H1 (cell line): Measurements from ENCODE around the gene MSMP. TPM values are rescaled to one million over a fixed set of nuclear protein-coding genes. Genes with fewer than 3 reads are reported as not detected.

Experiments used
- CTCF ChIA-PET: fragments of 300-600 bp; sonication (Branson Sonifier 250); formaldehyde crosslinking; loops from one replicate; lab custom pipeline; 2021; ENCODE audit not compliant: partially characterized antibody; lab: Charles Lee
- POLR2A ChIA-PET: fragments of 300-600 bp; sonication (Branson Sonifier 250); formaldehyde crosslinking; loops from one replicate; lab custom pipeline; 2021; ENCODE audit warnings: inconsistent platforms; ENCODE audit not compliant: partially characterized antibody; lab: Charles Lee
- DNase-seq, 2 experiments: peaks; one replicate each; pipeline versions ENCODE4 v3.0.0 to v3.0.0-alpha.2; 2010 to 2022; ENCODE audit warnings: low spot score in 2 of 2, low read depth in 1 of 2, mixed read lengths in 1 of 2
- FAIRE-seq: peaks from 2 replicates; lab custom pipeline; 2011; peaks lifted over from hg19 to GRCh38; lab: Jason Lieb, UNC
- H2AFZ ChIP-seq: 2 replicates; pipeline ENCODE4 v1.8.1; 2012; ENCODE audit warnings: low read length, inconsistent platforms
- H2AK5ac ChIP-seq: 2 replicates; pipeline ENCODE4 v1.6.1; 2013; ENCODE audit warnings: low read depth, low read length
- H2BK120ac ChIP-seq: replicated peaks from 2 replicates; pipeline ENCODE3; 2013; ENCODE audit warnings: low read depth, low read length, inconsistent platforms
- H2BK12ac ChIP-seq: 2 replicates; pipeline ENCODE4 v1.6.1; 2013; ENCODE audit warnings: low read depth, low read length
- H2BK15ac ChIP-seq: 2 replicates; pipeline ENCODE4 v1.6.1; 2013; ENCODE audit warnings: low read length
- H2BK20ac ChIP-seq: 2 replicates; pipeline ENCODE4 v1.6.1; 2013; ENCODE audit warnings: low read length
- H2BK5ac ChIP-seq: 2 replicates; pipeline ENCODE4 v1.6.1; 2013; ENCODE audit warnings: low read depth, low read length
- H3K14ac ChIP-seq: 2 replicates; pipeline ENCODE4 v1.6.1; 2013; ENCODE audit warnings: inconsistent platforms; ENCODE audit not compliant: insufficient read length
- H3K18ac ChIP-seq: 2 replicates; pipeline ENCODE4 v1.6.1; 2013; ENCODE audit warnings: low read length; ENCODE audit errors: extremely low read depth
- H3K23ac ChIP-seq: 2 replicates; pipeline ENCODE4 v1.6.1; 2013; ENCODE audit warnings: inconsistent platforms; ENCODE audit not compliant: insufficient read length
- H3K23me2 ChIP-seq: 2 replicates; pipeline ENCODE4 v1.6.1; 2013; ENCODE audit warnings: low read depth, low read length
- H3K27ac ChIP-seq: 2 replicates; pipeline ENCODE4 v1.6.1; 2011; ENCODE audit warnings: low read depth, low read length, inconsistent platforms
- H3K27me3 ChIP-seq, 4 experiments: replicated peaks in 1 of 4; 1 replicate in 1 of 4; 2 replicates in 3 of 4; pipeline versions ENCODE4 v1.6.1 to v1.8.1; 2011 to 2013; ENCODE audit warnings: low read length in 3 of 4, mild to moderate bottlenecking in 3 of 4, inconsistent platforms in 2 of 4, mixed read lengths in 2 of 4, moderate library complexity in 1 of 4; ENCODE audit not compliant: control insufficient read depth in 3 of 4, insufficient read depth in 3 of 4; ENCODE audit errors: extremely low read depth in 1 of 4
- H3K36me3 ChIP-seq, 4 experiments: 2 replicates each; pipeline versions ENCODE4 v1.6.1 to v1.8.1; 2011 to 2013; ENCODE audit warnings: mild to moderate bottlenecking in 4 of 4, low read length in 3 of 4, moderate library complexity in 2 of 4, control low read depth in 1 of 4, inconsistent platforms in 1 of 4; ENCODE audit not compliant: insufficient read depth in 4 of 4, control insufficient read depth in 2 of 4
- H3K4ac ChIP-seq: replicated peaks from 2 replicates; pipeline ENCODE3; 2013; ENCODE audit warnings: low read length, low read depth, mixed read lengths, inconsistent platforms; ENCODE audit not compliant: insufficient read length
- H3K4me1 ChIP-seq, 4 experiments: replicated peaks in 1 of 4; 1 replicate in 1 of 4; 2 replicates in 3 of 4; pipeline versions ENCODE4 v1.6.1 to v1.8.1; 2011 to 2013; ENCODE audit warnings: low read length in 3 of 4, inconsistent platforms in 2 of 4, mixed read lengths in 1 of 4; ENCODE audit not compliant: insufficient read depth in 4 of 4, control insufficient read depth in 3 of 4
- H3K4me2 ChIP-seq, 2 experiments: 2 replicates each; pipeline versions ENCODE4 v1.6.1 to v1.8.1; 2011 to 2013; ENCODE audit warnings: low read depth in 2 of 2, low read length in 2 of 2, control low read depth in 1 of 2, inconsistent platforms in 1 of 2, mild to moderate bottlenecking in 1 of 2; ENCODE audit not compliant: insufficient read depth in 1 of 2
- H3K4me3 ChIP-seq, 4 experiments: fragments of 200-600, 300-600 bp in 1 of 4; sonication (generic), shearing (Covaris generic), sonication (Bioruptor Twin) in 1 of 4; 2 replicates each; pipeline versions ENCODE4 v1.5.1 to v1.8.1; 2011 to 2016; ENCODE audit warnings: low read length in 4 of 4, low read depth in 3 of 4, control low read depth in 2 of 4, inconsistent platforms in 2 of 4, mild to moderate bottlenecking in 2 of 4, mixed read lengths in 1 of 4, moderate library complexity in 1 of 4; ENCODE audit not compliant: insufficient read depth in 2 of 4; ENCODE audit errors: extremely low read depth in 1 of 4
- H3K56ac ChIP-seq: replicated peaks from 2 replicates; pipeline ENCODE3; 2013; ENCODE audit warnings: low read depth, mild to moderate bottlenecking, mixed read lengths, low read length, inconsistent platforms; ENCODE audit not compliant: insufficient read length
- H3K79me1 ChIP-seq: 2 replicates; pipeline ENCODE4 v1.6.1; 2013; ENCODE audit warnings: low read depth, low read length, control low read depth
- H3K79me2 ChIP-seq, 2 experiments: 2 replicates each; pipeline versions ENCODE4 v1.6.1 to v1.8.1; 2012 to 2013; ENCODE audit warnings: low read length in 2 of 2, mild to moderate bottlenecking in 2 of 2, inconsistent platforms in 1 of 2; ENCODE audit not compliant: insufficient read depth in 2 of 2, control insufficient read depth in 1 of 2
- H3K9ac ChIP-seq, 4 experiments: replicated peaks in 1 of 4; 1 replicate in 1 of 4; 2 replicates in 3 of 4; pipeline versions ENCODE4 v1.6.1 to v1.8.1; 2011 to 2013; ENCODE audit warnings: low read depth in 3 of 4, low read length in 3 of 4, control low read depth in 2 of 4, mild to moderate bottlenecking in 2 of 4, moderate library complexity in 2 of 4, inconsistent platforms in 1 of 4; ENCODE audit errors: extremely low read depth in 1 of 4
- H3K9me3 ChIP-seq, 2 experiments: 2 replicates each; pipeline versions ENCODE4 v1.6.1 to v1.8.1; 2012 to 2013; ENCODE audit warnings: mild to moderate bottlenecking in 2 of 2, moderate library complexity in 2 of 2, control low read depth in 1 of 2, inconsistent platforms in 1 of 2, low read depth in 1 of 2, low read length in 1 of 2, mixed read lengths in 1 of 2; ENCODE audit not compliant: insufficient read depth in 2 of 2
- H4K20me1 ChIP-seq, 2 experiments: replicated peaks in 1 of 2; 2 replicates each; pipeline versions ENCODE3 to v1.8.1; 2011 to 2013; ENCODE audit warnings: inconsistent platforms in 2 of 2, low read length in 2 of 2, mild to moderate bottlenecking in 1 of 2; ENCODE audit not compliant: insufficient read depth in 2 of 2, control insufficient read depth in 1 of 2
- H4K5ac ChIP-seq: 2 replicates; pipeline ENCODE4 v1.6.1; 2013; ENCODE audit warnings: low read length, low read depth, mixed read lengths, inconsistent platforms; ENCODE audit not compliant: insufficient read length
- H4K8ac ChIP-seq: 2 replicates; pipeline ENCODE4 v1.8.0; 2013; ENCODE audit warnings: mild to moderate bottlenecking, moderate library complexity, low read length, inconsistent platforms; ENCODE audit not compliant: insufficient read depth; ENCODE audit errors: extremely low read depth
- H4K91ac ChIP-seq: replicated peaks from 2 replicates; pipeline ENCODE3; 2013; ENCODE audit warnings: low read length, mixed read lengths, inconsistent platforms; ENCODE audit not compliant: insufficient read length
- BRCA1 ChIP-seq: IDR thresholded peaks from 2 replicates; pipeline ENCODE4 v1.6.1; 2012; ENCODE audit warnings: low read depth, low read length, improper control_type of control experiment
- CREB1 ChIP-seq: IDR thresholded peaks from 2 replicates; pipeline ENCODE4 v1.6.1; 2012; ENCODE audit warnings: inconsistent platforms
- E2F6 ChIP-seq: IDR thresholded peaks from 2 replicates; pipeline ENCODE4 v1.6.1; 2012; ENCODE audit warnings: inconsistent platforms
- EZH2 ChIP-seq: fragments of 200-600 bp; sonication (generic); IDR thresholded peaks from 2 replicates; pipeline ENCODE4 v1.7.1; 2012; ENCODE audit warnings: low read depth, mild to moderate bottlenecking, moderate library complexity, low read length, inconsistent platforms; ENCODE audit not compliant: severe bottlenecking
- PHF8 ChIP-seq: fragments of 200-600 bp; sonication (generic); conservative IDR thresholded peaks from 2 replicates; pipeline ENCODE4 v1.7.1; 2012; ENCODE audit warnings: low read depth, mild to moderate bottlenecking, inconsistent platforms, low read length, moderate library complexity
- SUZ12 ChIP-seq: fragments of 200-600 bp; sonication (generic); IDR thresholded peaks from 2 replicates; pipeline ENCODE4 v1.6.1; 2012; ENCODE audit warnings: mild to moderate bottlenecking, inconsistent platforms, low read length, moderate library complexity, mixed read lengths
- USF2 ChIP-seq: IDR thresholded peaks from 2 replicates; pipeline ENCODE4 v1.6.1; 2011; ENCODE audit warnings: low read length, improper control_type of control experiment
- WGBS, 2 experiments: shearing (Covaris generic) in 1 of 2; methylation state at CpG; one replicate each; pipeline versions ENCODE4 v1.1.6 to v1.1.7; 2013 to 2015; ENCODE audit warnings: low lambda C conversion rate in 2 of 2, mixed read lengths in 2 of 2, inconsistent platforms in 1 of 2, low coverage in 1 of 2, missing lambda C conversion rate in 1 of 2; ENCODE audit not compliant: insufficient replicate concordance in 2 of 2, insufficient coverage in 1 of 2, insufficient read length in 1 of 2; ENCODE audit errors: extremely low coverage in 1 of 2, missing lambda C conversion rate in 1 of 2; 5-methylcytosine and 5-hydroxymethylcytosine counted together
- polyA plus RNA-seq, 7 experiments: library from polyadenylated mRNA; depleted of rRNA in 3 of 7; stranded (reverse) in 5 of 7; unstranded in 2 of 7; fragments of >200 nt in 5 of 7; fragments of 200-250 nt in 2 of 7; gene quantifications; 1 replicate in 5 of 7; 2 replicates in 1 of 7; 4 replicates in 1 of 7; pipeline versions ENCODE4 v1.2.1 to v1.2.3, GENCODE V29; 2011 to 2013; ENCODE audit warnings: missing spikeins in 2 of 7, mixed read lengths in 2 of 7
- total RNA-seq: library from RNA; stranded (reverse); fragmentation: NEBNext Ultra II Directional; extraction: Animal tissue kit (Norgen Biotek cat#: 25700); gene quantifications from 2 replicates; pipeline ENCODE4 v1.2.1, GENCODE V29; 2021

The MSMP gene
- total and polyA plus RNA-seq, 2 of the 8 experiments (the other 6 are each of a cell fraction or from before 2014, with no cell fraction given): 0.53 TPM; not detected in 1

DNA sequence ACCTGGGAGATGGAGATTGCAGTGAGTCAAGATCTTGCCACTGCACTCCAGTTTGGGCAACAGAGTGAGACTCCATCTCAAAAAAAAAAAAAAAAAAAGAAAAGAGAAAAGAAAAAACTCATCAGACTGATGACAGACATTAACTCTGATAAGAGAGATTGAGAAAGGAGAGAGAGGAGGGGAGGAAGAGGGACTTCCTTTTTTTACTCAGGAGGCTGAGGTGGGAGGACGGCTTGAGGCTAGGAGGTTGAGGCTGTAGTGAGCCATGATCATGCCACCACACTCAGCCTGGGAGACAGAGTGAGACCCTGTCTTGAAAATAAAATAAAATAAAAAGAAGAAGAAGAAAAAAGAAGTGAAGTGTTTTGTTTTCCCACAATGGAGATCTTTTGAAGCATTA, 9.7 kb upstream of the MSMP start:
- H3K9me3 ChIP-seq: no peaks in the 10 kb centered on the region
- no peak overlapping the region for H3K14ac ChIP-seq
- H2AFZ ChIP-seq: no peak overlapping the region
- H3K4me2 ChIP-seq: no peak overlapping the region
- peaks cover 0 to 14% of the 10 kb centered on the region in 2 experiments; a peak in 2 of 4 replicates for H3K79me2 ChIP-seq
- no peak overlapping the region for H2BK120ac ChIP-seq
- no peak overlapping the region for H4K8ac ChIP-seq
- H3K27me3 ChIP-seq: no peaks in the 10 kb centered on the region
- H3K36me3 ChIP-seq: no peaks in the 10 kb centered on the region
- ChIA-PET POLR2A (no interaction called here), CTCF (no interaction called here)
- H3K18ac ChIP-seq: no peak overlapping the region
- 100% methylated on average over 1 of the region's 1 CpG; no CpG with 5 or more reads in 1 of the 2 experiments for WGBS, 2 experiments
- no peak overlapping the region for H2BK5ac ChIP-seq
- H2BK20ac ChIP-seq: no peak overlapping the region
- no peak overlapping the region for H3K4me3 ChIP-seq
- no peak overlapping the region for H2BK12ac ChIP-seq
- H3K4me1 ChIP-seq: no peaks in the 10 kb centered on the region
- no peak overlapping the region for H4K5ac ChIP-seq
- H3K23ac ChIP-seq: no peak overlapping the region
- no peaks in the 10 kb centered on the region for H3K79me1 ChIP-seq
- no peaks in the 10 kb centered on the region for H3K23me2 ChIP-seq
- H3K27ac ChIP-seq: no peak overlapping the region
- no peak for DNase-seq
- H3K56ac ChIP-seq: no peak overlapping the region
- no peak overlapping the region for H3K4ac ChIP-seq
- no peak overlapping the region for H2AK5ac ChIP-seq
- H4K91ac ChIP-seq: no peak overlapping the region
- no peak for TF ChIP-seq USF2
- no peak for TF ChIP-seq E2F6
- TF ChIP-seq CREB1: no peak
- no peak for TF ChIP-seq PHF8
- TF ChIP-seq BRCA1: no peak
- TF ChIP-seq EZH2: no peak
- no peak for TF ChIP-seq SUZ12
- TF ChIP-seq, all 59 proteins: peak for 0
- H4K20me1 ChIP-seq: no peaks in the 10 kb centered on the region
- no peak overlapping the region for H3K9ac ChIP-seq
- no peak overlapping the region for H2BK15ac ChIP-seq
- no peak for FAIRE-seq
